B cell (primary cell): ENCODE measurements around the gene STAMBPL1.

Experiments used
- CTCF ChIP-seq: fragments of 200-600 bp; IDR thresholded peaks from one replicate; pipeline ENCODE4 v1.8.0; 2022; ENCODE audit warnings: antibody characterized with exemption, mild to moderate bottlenecking
- EZH2 ChIP-seq: IDR thresholded peaks from 2 replicates; pipeline ENCODE4 v1.6.1; 2012; ENCODE audit warnings: borderline replicate concordance, low read depth, mild to moderate bottlenecking, moderate library complexity, low read length; ENCODE audit not compliant: insufficient read depth, poor library complexity, severe bottlenecking

GRCh38 chr10:88915781-88916180 is 35.7 kb downstream of the STAMBPL1 start:
- no peak for TF ChIP-seq CTCF
- no peak for TF ChIP-seq EZH2
